Neural cell (in vitro differentiated cells): ENCODE results near the gene SIL1.

ENCODE experiments used
- EP300 ChIP-seq: fragments of 450-650 bp; conservative IDR thresholded peaks from 2 replicates; pipeline ENCODE4 v1.6.1; 2014; ENCODE audit warnings: antibody characterized with exemption, mild to moderate bottlenecking, moderate library complexity; ENCODE audit not compliant: poor library complexity, severe bottlenecking
- EZH2 ChIP-seq: fragments of 200-600, 300-800 bp; shearing (Covaris generic), sonication (generic); IDR thresholded peaks from 2 replicates; pipeline ENCODE4 v1.6.1; 2014; ENCODE audit warnings: antibody characterized with exemption, low read length, borderline replicate concordance, mild to moderate bottlenecking; ENCODE audit not compliant: insufficient read depth, poor library complexity, severe bottlenecking
- POLR2AphosphoS5 ChIP-seq: IDR thresholded peaks from 2 replicates; pipeline ENCODE4 v1.6.1; 2012
- TAF1 ChIP-seq: IDR thresholded peaks from 2 replicates; pipeline ENCODE4 v1.6.1; 2012; ENCODE audit warnings: low read depth
- TF ChIP-seq, protein P1 (sequence below): fragments of 450-650 bp; IDR thresholded peaks from 2 replicates; pipeline ENCODE4 v1.5.1; 2014; ENCODE audit warnings: antibody characterized with exemption, mild to moderate bottlenecking, moderate library complexity; ENCODE audit not compliant: poor library complexity, severe bottlenecking
- TF ChIP-seq, protein P2 (sequence below): IDR thresholded peaks from 2 replicates; pipeline ENCODE4 v1.6.1; 2012; ENCODE audit warnings: borderline replicate concordance

DNA sequence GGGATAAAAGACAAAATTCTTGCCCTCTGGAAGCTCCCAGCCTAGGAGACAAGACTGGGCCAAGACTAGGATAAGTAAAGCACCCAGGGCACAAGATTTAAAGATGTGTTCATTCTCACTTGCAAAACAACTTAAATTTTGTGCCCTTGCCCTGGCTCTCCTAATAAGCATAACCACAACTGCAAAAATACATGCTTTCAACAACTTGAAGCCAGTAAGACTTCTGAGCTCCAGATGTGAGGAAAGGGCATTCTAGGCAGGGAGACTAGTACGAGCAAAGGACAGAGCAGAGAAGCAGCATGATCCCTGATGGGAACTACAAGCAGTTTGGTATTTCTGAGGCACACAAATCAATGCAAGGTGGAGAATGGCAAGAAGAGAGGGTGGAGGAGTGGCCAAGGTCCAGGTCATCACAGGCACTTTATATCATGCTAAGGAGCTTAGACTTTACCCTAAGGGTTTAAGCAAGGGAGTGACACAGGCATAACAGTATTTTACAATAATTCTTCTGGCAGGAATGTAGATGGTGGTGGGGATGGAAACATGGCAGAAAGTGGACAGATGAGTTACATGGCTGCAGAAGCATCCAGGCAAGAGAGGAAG is 30.1 kb upstream of the SIL1 start:
- TF ChIP-seq EZH2, result no peak
- TF ChIP-seq EP300, result no peak
- TF ChIP-seq, protein P1, sequence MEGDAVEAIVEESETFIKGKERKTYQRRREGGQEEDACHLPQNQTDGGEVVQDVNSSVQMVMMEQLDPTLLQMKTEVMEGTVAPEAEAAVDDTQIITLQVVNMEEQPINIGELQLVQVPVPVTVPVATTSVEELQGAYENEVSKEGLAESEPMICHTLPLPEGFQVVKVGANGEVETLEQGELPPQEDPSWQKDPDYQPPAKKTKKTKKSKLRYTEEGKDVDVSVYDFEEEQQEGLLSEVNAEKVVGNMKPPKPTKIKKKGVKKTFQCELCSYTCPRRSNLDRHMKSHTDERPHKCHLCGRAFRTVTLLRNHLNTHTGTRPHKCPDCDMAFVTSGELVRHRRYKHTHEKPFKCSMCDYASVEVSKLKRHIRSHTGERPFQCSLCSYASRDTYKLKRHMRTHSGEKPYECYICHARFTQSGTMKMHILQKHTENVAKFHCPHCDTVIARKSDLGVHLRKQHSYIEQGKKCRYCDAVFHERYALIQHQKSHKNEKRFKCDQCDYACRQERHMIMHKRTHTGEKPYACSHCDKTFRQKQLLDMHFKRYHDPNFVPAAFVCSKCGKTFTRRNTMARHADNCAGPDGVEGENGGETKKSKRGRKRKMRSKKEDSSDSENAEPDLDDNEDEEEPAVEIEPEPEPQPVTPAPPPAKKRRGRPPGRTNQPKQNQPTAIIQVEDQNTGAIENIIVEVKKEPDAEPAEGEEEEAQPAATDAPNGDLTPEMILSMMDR, result no peak
- no peak for TF ChIP-seq TAF1
- TF ChIP-seq POLR2AphosphoS5, result no peak
- TF ChIP-seq, protein P2, sequence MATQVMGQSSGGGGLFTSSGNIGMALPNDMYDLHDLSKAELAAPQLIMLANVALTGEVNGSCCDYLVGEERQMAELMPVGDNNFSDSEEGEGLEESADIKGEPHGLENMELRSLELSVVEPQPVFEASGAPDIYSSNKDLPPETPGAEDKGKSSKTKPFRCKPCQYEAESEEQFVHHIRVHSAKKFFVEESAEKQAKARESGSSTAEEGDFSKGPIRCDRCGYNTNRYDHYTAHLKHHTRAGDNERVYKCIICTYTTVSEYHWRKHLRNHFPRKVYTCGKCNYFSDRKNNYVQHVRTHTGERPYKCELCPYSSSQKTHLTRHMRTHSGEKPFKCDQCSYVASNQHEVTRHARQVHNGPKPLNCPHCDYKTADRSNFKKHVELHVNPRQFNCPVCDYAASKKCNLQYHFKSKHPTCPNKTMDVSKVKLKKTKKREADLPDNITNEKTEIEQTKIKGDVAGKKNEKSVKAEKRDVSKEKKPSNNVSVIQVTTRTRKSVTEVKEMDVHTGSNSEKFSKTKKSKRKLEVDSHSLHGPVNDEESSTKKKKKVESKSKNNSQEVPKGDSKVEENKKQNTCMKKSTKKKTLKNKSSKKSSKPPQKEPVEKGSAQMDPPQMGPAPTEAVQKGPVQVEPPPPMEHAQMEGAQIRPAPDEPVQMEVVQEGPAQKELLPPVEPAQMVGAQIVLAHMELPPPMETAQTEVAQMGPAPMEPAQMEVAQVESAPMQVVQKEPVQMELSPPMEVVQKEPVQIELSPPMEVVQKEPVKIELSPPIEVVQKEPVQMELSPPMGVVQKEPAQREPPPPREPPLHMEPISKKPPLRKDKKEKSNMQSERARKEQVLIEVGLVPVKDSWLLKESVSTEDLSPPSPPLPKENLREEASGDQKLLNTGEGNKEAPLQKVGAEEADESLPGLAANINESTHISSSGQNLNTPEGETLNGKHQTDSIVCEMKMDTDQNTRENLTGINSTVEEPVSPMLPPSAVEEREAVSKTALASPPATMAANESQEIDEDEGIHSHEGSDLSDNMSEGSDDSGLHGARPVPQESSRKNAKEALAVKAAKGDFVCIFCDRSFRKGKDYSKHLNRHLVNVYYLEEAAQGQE, result no peak
